Upper lobe of left lung (tissue), 6 donors: ENCODE measurements around the gene GFM2. TPM values are rescaled to one million over a fixed set of nuclear protein-coding genes. Genes with fewer than 3 reads are reported as not detected.
"Not testable (repeated sequence)": the region's sequence is repeated elsewhere in the genome, so short reads cannot be mapped to it uniquely, and the experiment has no call there.

Experiments used
- ATAC-seq, 2 donors: fragments of 200-7000 bp; cut with Tn5 transposase; one replicate each; pipeline ENCODE4 v1.9.1; 2022; ENCODE audit warnings: mild to moderate bottlenecking in 2 of 2, moderate library complexity in 2 of 2; ENCODE audit not compliant: low FRiP score in 2 of 2
- DNase-seq, 2 donors: peaks; one replicate each; pipeline ENCODE4 v3.0.0-alpha.2; 2019 to 2020
- H3K27ac ChIP-seq, 4 donors: fragments of 200-600 bp; sonication (generic); one replicate each; pipeline ENCODE4 v1.5.1; 2016 to 2019
- H3K27me3 ChIP-seq, 4 donors: fragments of 200-600 bp; sonication (generic); one replicate each; pipeline ENCODE4 v1.5.1; 2017 to 2019
- H3K36me3 ChIP-seq, 4 donors: fragments of 200-600 bp; sonication (generic); one replicate each; pipeline ENCODE4 v1.5.1; 2016 to 2019
- H3K4me1 ChIP-seq, 4 donors: fragments of 200-600 bp; sonication (generic); one replicate each; pipeline ENCODE4 v1.5.1; 2018 to 2019
- H3K4me3 ChIP-seq, 4 donors: fragments of 200-600 bp; sonication (generic); one replicate each; pipeline ENCODE4 v1.5.1; 2017 to 2019; ENCODE audit warnings: mild to moderate bottlenecking in 2 of 4, moderate library complexity in 1 of 4
- H3K9me3 ChIP-seq, 4 donors: fragments of 200-600 bp; sonication (generic); one replicate each; pipeline ENCODE4 v1.5.1; 2018 to 2019
- CTCF ChIP-seq, 6 experiments: fragments of 450-650 bp in 4 of 6; fragments of 200-600 bp in 2 of 6; sonication (generic) in 2 of 6; IDR thresholded peaks; one replicate each; pipeline ENCODE4 v1.5.1; 2016 to 2019; ENCODE audit warnings: antibody characterized with exemption in 6 of 6
- EP300 ChIP-seq, 4 donors: sonication (generic); formaldehyde crosslinking; IDR thresholded peaks; one replicate each; pipeline ENCODE4 v1.5.1; 2017; ENCODE audit warnings: antibody characterized with exemption in 4 of 4, control low read depth in 2 of 4
- POLR2A ChIP-seq, 4 donors: fragments of 450-650 bp; IDR thresholded peaks; one replicate each; pipeline ENCODE4 v1.5.1; 2016 to 2017; ENCODE audit warnings: antibody characterized with exemption in 4 of 4, mild to moderate bottlenecking in 2 of 4
- POLR2AphosphoS5 ChIP-seq, 2 donors: sonication (generic); formaldehyde crosslinking; IDR thresholded peaks; one replicate each; pipeline ENCODE4 v1.5.1; 2017; ENCODE audit warnings: antibody characterized with exemption in 2 of 2
- WGBS, 2 donors: methylation state at CpG; one replicate each; pipeline ENCODE4 v1.1.5; 2017 to 2018; 5-methylcytosine and 5-hydroxymethylcytosine counted together
- total RNA-seq, 6 donors: library from RNA; depleted of rRNA in 4 of 6; stranded (reverse); fragments of >200 nt in 4 of 6; gene quantifications; one replicate each; pipeline versions ENCODE4 v1.1.0 to v1.2.1, GENCODE V29; 2016 to 2021
- donor health status: DM: no; HTN: no; CAD: no; lungs with moderate emphysema.
- donor health status: DM: no; HTN: yes; CAD: no; lungs with severe emphysema.

GFM2 gene
- total RNA-seq, 6 donors from 2014 or later = 6.1 to 33.5 (median 16.0) TPM

DNA sequence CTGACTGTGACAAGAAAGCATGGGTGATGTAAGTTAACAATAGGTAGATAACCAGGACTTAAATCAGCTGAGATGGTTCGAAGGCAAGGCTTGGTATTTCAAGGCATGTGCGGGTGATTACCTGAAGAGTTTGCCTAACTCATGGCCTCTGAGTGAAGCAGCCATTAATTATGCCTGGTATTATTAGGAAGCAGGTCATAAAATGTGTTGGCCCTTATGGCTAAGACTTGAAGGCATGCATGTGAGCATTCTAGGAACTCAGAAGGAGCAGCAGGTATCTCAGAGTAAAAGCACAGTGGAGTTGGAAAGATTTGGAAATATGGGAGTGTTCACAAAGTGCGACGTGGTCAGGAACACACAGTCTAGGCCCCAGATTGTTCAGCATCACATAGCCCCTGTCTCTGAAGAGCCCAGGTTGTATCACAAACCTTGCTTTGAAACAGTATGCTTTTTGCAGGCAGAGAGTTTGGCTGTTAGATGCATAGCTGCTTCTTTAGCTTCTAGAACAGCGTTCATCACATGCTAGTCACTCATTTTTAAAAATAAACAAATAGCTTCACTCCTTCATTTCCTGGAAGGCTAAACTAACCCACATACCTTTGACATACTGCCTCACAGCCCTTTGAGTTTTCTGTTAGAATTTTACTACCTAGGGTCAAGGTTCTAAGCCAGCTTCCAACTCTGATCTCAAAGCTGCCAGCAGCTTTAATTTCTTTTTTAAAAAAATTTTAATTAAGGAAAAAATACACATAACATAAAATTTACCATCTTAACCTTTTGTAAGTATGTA lies 79.8 kb downstream of the GFM2 start:
- WGBS, 2 donors = 78 to 81% methylated on average over 5 of the region's 5 CpGs
- H3K4me1 ChIP-seq = peaks cover 15 to 25% (median 17%) of the 10 kb centered on the region in 4 donors
- no peak overlapping the region for H3K27ac ChIP-seq
- no peaks in the 10 kb centered on the region for H3K27me3 ChIP-seq
- TF ChIP-seq EP300 (IDR thresholded peaks at IDR 0.05) (no peak), POLR2A (IDR thresholded peaks at IDR 0.05) (no peak), POLR2AphosphoS5 (IDR thresholded peaks at IDR 0.05) (no peak), CTCF (IDR thresholded peaks at IDR 0.05) (no peak)
- peaks cover 0 to 23% (median 11%) of the 10 kb centered on the region in 4 donors for H3K36me3 ChIP-seq
- peak overlapping the region in 2 of 4 donors; percentile 66 to 78 for H3K4me3 ChIP-seq
- ATAC-seq (no peak), DNase-seq (no peak)
- no peaks in the 10 kb centered on the region for H3K9me3 ChIP-seq

- peaks cover 0 to 18% (median 8%) of the 10 kb centered on the region in 4 donors for H3K36me3 ChIP-seq
Measured at GRCh38 chr5:74685979-74686631, 80.8 kb downstream of the GFM2 start.

DNA sequence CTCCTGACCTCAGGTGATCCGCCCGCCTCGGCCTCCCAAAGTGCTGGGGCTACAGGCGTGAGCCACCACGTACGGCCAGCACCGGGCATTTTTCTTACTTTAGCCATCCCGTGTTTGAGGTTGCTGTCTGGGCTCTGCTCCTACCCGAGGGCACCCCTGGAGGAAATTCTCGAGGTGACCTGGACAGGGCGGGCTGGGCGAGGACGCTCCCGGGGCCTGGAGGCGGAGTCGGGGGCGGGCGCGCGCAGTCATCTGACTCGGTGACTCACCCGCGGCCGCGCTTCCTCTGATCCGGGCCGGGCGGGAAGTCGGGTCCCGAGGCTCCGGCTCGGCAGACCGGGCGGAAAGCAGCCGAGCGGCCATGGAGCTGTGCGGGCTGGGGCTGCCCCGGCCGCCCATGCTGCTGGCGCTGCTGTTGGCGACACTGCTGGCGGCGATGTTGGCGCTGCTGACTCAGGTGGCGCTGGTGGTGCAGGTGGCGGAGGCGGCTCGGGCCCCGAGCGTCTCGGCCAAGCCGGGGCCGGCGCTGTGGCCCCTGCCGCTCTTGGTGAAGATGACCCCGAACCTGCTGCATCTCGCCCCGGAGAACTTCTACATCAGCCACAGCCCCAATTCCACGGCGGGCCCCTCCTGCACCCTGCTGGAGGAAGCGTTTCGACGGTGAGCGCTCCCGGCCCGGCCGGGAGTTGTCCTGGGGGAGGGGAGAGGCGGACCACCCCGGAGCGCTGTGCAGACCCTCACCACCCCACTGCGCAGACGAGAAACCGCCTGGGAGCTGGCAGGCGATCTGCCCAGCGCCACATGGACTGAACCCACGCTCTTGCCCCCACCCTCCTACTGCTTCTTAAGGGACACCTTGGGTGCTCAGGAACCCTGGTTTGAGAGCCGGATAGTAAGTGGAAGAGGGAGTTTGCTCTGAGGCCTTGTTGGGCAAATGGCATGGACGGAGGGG lies 81.7 kb downstream of the GFM2 start, which contains the start of gene HEXB:
HEXB (plus strand) TSS at position 334 of the 952 bp plus-strand sequence; CDS start at position 362, 28 bp downstream.
- H3K36me3 ChIP-seq = peaks cover 0 to 12% (median 5%) of the 10 kb centered on the region in 4 donors
- H3K9me3 ChIP-seq = no peaks in the 10 kb centered on the region
- TF ChIP-seq CTCF (IDR thresholded peaks at IDR 0.05) (peak in 2 of 6 experiments; percentile 8 to 40), POLR2AphosphoS5 (IDR thresholded peaks at IDR 0.05) (peak; percentile 83 to 93), EP300 (IDR thresholded peaks at IDR 0.05) (peak in 1 of 4 donors; percentile 39), POLR2A (IDR thresholded peaks at IDR 0.05) (peak in 3 of 4 donors; percentile 78 to 97 (median 93))
- 7 to 20% methylated on average over 17 to 51 of the region's 78 CpGs for WGBS, 2 donors
- ATAC-seq (peak; percentile 97 to 98), DNase-seq (peak; percentile 95 to 98)
- H3K27ac ChIP-seq = peak within 1 kb of the TSS; percentile 82 to 96 (median 86)
- H3K4me1 ChIP-seq = peaks cover 15 to 25% (median 17%) of the 10 kb centered on the region in 4 donors
- H3K4me3 ChIP-seq = peak within 1 kb of the TSS; percentile 54 to 85 (median 72)
- H3K27me3 ChIP-seq = no peaks in the 10 kb centered on the region

More at GRCh38 chr5:74685979-74686631, 80.8 kb downstream of the GFM2 start:
- DNase-seq (peak in 1 of 2 donors; percentile 43), ATAC-seq (peak; percentile 72 to 74)
- TF ChIP-seq EP300 (IDR thresholded peaks at IDR 0.05) = no peak
- TF ChIP-seq CTCF (IDR thresholded peaks at IDR 0.05) = no peak
- peak in 1 of 4 donors; percentile 72 for TF ChIP-seq POLR2A (IDR thresholded peaks at IDR 0.05)
- no peak for TF ChIP-seq POLR2AphosphoS5 (IDR thresholded peaks at IDR 0.05)
- Histone ChIP-seq H3K9me3 (no peaks in the 10 kb centered on the region), H3K4me3 (peak overlapping the region; percentile 54 to 85 (median 72)), H3K27ac (peak overlapping the region; percentile 82 to 96 (median 86)), H3K27me3 (no peaks in the 10 kb centered on the region), H3K4me1 (peaks cover 15 to 25% (median 17%) of the 10 kb centered on the region in 4 donors)
- 45 to 59% methylated on average over 9 to 10 of the region's 10 CpGs for WGBS, 2 donors

DNA sequence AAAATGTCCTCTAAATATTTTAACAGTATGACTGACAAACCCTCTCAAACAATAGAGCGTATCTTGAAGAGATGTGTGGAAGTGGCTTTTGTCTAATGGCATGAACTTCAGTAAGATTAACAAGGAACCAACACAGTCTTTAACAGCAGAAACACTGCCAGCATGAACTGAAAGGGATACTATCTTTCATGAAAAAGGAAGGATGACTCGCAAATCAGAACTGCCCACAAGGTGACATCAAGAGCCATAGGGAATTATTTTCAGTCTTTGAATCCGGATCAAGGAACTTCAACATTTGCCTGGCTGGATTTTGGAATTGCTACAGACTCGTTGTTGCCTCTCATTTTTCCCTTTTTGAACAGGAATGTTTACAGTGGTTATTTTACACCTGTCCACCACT lies 87.0 kb downstream of the GFM2 start:
- H3K36me3 ChIP-seq = no peaks in the 10 kb centered on the region
- H3K4me1 ChIP-seq = peaks cover 0 to 4% (median 0%) of the 10 kb centered on the region in 4 donors
- no peak for ATAC-seq
- H3K27ac ChIP-seq = no peak overlapping the region
- no peaks in the 10 kb centered on the region for H3K27me3 ChIP-seq
- no peak for DNase-seq
- WGBS, 2 donors = 69 to 75% methylated on average over 4 of the region's 4 CpGs
- no peaks in the 10 kb centered on the region for H3K9me3 ChIP-seq
- TF ChIP-seq POLR2AphosphoS5 (IDR thresholded peaks at IDR 0.05) = no peak
- TF ChIP-seq EP300 (IDR thresholded peaks at IDR 0.05) = no peak
- TF ChIP-seq POLR2A (IDR thresholded peaks at IDR 0.05) = no peak
- no peak for TF ChIP-seq CTCF (IDR thresholded peaks at IDR 0.05)
- no peak overlapping the region for H3K4me3 ChIP-seq

DNA sequence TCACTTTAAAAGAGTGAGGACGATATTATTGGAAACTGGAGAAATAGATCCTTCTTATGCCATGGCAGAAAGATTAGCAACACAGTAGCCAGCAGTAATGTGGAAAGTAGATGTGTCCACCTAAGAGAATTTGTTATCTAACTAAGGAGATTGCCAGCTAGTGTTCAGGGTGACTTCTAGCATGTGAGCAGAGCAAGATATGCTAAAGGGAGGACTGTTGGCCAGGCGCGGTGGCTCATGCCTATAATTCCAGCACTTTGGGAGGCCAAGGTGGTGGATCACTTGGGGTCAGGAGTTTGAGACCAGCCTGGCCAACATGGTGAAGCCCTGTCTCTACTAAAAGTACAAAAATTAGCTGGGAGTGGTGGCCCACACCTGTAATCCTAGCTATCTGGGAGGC lies 87.6 kb downstream of the GFM2 start:
- not testable (repeated sequence) for H3K4me1 ChIP-seq, DNase-seq, H3K27me3 ChIP-seq, H3K36me3 ChIP-seq, H3K4me3 ChIP-seq, ATAC-seq, H3K9me3 ChIP-seq, H3K27ac ChIP-seq
- 89 to 97% methylated on average over 3 of the region's 3 CpGs for WGBS, 2 donors

GRCh38 chr5:74678123-74678522 lies 88.8 kb downstream of the GFM2 start:
- 76 to 95% methylated on average over 3 of the region's 3 CpGs for WGBS, 2 donors

GRCh38 chr5:74676466-74676865 lies 90.5 kb downstream of the GFM2 start:
- H3K36me3 ChIP-seq, H3K4me1 ChIP-seq, H3K4me3 ChIP-seq, H3K9me3 ChIP-seq, H3K27me3 ChIP-seq, H3K27ac ChIP-seq, ATAC-seq, DNase-seq: not testable (repeated sequence)
- 90 to 91% methylated on average over 6 of the region's 6 CpGs for WGBS, 2 donors

More at GRCh38 chr5:74678123-74678522, 88.8 kb downstream of the GFM2 start:
- H3K27ac ChIP-seq, H3K9me3 ChIP-seq, ATAC-seq, H3K36me3 ChIP-seq, H3K4me1 ChIP-seq, H3K27me3 ChIP-seq, H3K4me3 ChIP-seq, DNase-seq: not testable (repeated sequence)
